ENCODE results near the gene ALMS1.
"Not testable (repeated sequence)": the region's sequence is repeated elsewhere in the genome, so short reads cannot be mapped to it uniquely, and the experiment has no call there.

The ALMS1 gene

DNA sequence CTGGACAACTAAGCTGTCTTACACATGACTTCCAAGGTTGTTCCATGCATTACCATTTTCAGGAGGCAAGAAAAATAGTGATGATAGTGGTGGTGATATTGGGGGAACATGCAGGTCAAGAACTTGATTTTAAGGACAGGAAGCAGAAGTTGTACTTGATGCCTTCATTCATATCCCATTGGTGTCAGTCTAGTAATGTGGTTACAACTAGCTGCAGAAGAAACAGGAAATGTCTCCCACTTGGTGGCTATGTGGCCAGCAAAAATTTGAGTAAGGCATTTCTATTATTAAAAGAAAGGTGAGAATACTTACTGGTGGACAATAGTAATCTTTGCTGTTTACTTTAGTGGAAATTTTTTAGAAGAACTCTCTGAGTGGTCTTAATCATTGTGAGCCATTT, 103.4 kb downstream of the ALMS1 start:
- H3K4me3 ChIP-seq (ENCODE audit: low read length in 2 of 2), result no peak overlapping the region
- H3K4ac ChIP-seq (ENCODE audit: low read length), result no peak overlapping the region
- H3K14ac ChIP-seq (ENCODE audit: low read length), result no peak overlapping the region
- H3K9ac ChIP-seq (ENCODE audit: low read depth, low read length, poor library complexity), result no peak overlapping the region
- H3K4me1 ChIP-seq (ENCODE audit: control insufficient read depth in 2 of 2, insufficient read depth in 1 of 2, low read depth in 1 of 2, low read length in 2 of 2), result peaks cover 0 to 6% of the 10 kb centered on the region in 2 donors
- H3K4me2 ChIP-seq (ENCODE audit: insufficient read depth, low read length, poor library complexity, severe bottlenecking), result no peak overlapping the region
- H3K23ac ChIP-seq (ENCODE audit: low read depth, low read length, poor library complexity), result no peak overlapping the region
- H2BK120ac ChIP-seq (ENCODE audit: low read depth, low read length), result no peak overlapping the region
- no peak for DNase-seq (ENCODE audit: low spot score)
- no peak overlapping the region for H2AFZ ChIP-seq (ENCODE audit: low read length)
- H4K91ac ChIP-seq (ENCODE audit: low read depth, low read length, poor library complexity), result no peak overlapping the region
- H3K9me3 ChIP-seq (replicated peaks in 1 of 2; ENCODE audit: control insufficient read depth in 2 of 2, insufficient read depth in 1 of 2, low read depth in 1 of 2, low read length in 2 of 2), result peaks cover 5% of the 10 kb centered on the region in 2 donors
- no peaks in the 10 kb centered on the region for H3K27me3 ChIP-seq (ENCODE audit: control insufficient read depth in 3 of 3, insufficient read depth in 3 of 3, low read depth in 1 of 3, low read length in 3 of 3)
- H3K79me1 ChIP-seq (ENCODE audit: low read depth, low read length), result peaks cover 4% of the 10 kb centered on the region
- no peak overlapping the region for H4K8ac ChIP-seq (ENCODE audit: low read depth, low read length)
- H3K36me3 ChIP-seq (replicated peaks in 1 of 2; ENCODE audit: control insufficient read depth in 2 of 2, insufficient read depth in 2 of 2, low read length in 2 of 2), result peaks cover 19 to 61% of the 10 kb centered on the region in 2 donors
- no peak overlapping the region for H2BK5ac ChIP-seq (ENCODE audit: low read length)
- no peak overlapping the region for H2AK5ac ChIP-seq (ENCODE audit: low read depth, low read length)
- H2BK12ac ChIP-seq (ENCODE audit: low read length), result no peak overlapping the region
- H3K27ac ChIP-seq (replicated peaks; ENCODE audit: low read length), result no peak overlapping the region
- no peak overlapping the region for H2BK15ac ChIP-seq (ENCODE audit: low read length)
- no peak overlapping the region for H3K18ac ChIP-seq (ENCODE audit: low read length)

- H3K4me3 ChIP-seq (ENCODE audit: low read length in 2 of 2), result no peak overlapping the region
Measured at GRCh38 chr2:73494031-73494430, 108.4 kb downstream of the ALMS1 start.

DNA sequence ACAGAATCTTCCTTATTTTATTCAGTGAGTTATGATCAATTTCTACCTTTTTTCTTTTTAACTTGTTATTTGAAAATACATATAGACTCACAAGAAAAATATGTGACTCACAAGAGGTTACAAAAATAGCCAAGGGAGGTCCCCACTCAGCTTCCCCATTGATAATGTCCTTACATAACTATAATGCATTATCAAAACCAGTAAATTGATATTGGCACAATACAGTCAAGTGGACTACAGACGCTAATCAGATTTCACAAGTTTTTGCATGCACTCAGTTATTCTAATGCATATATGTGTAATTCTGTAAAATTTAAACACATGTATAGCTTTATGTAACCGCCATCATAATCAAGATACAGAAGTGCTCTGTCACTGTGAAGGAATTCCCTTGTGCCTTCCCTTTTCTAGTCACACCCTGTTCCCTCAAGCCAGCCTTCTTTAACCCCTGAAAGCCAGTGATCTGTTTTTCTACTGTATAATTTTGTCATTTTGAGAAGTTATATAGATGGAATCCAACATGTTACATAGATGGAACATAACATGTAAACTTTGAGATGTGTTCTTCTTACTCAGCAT, 118.4 kb downstream of the ALMS1 start:
- no peak overlapping the region for H2BK12ac ChIP-seq (ENCODE audit: low read length)
- no peak overlapping the region for H3K27ac ChIP-seq (replicated peaks; ENCODE audit: low read length)
- H4K91ac ChIP-seq (ENCODE audit: low read depth, low read length, poor library complexity), result no peak overlapping the region
- H3K79me1 ChIP-seq (ENCODE audit: low read depth, low read length), result no peaks in the 10 kb centered on the region
- no peak overlapping the region for H3K23ac ChIP-seq (ENCODE audit: low read depth, low read length, poor library complexity)
- H3K4ac ChIP-seq (ENCODE audit: low read length), result no peak overlapping the region
- H3K14ac ChIP-seq (ENCODE audit: low read length), result no peak overlapping the region
- H3K36me3 ChIP-seq (replicated peaks in 1 of 2; ENCODE audit: control insufficient read depth in 2 of 2, insufficient read depth in 2 of 2, low read length in 2 of 2), result no peaks in the 10 kb centered on the region
- no peak overlapping the region for H3K4me2 ChIP-seq (ENCODE audit: insufficient read depth, low read length, poor library complexity, severe bottlenecking)
- H3K9me3 ChIP-seq (replicated peaks in 1 of 2; ENCODE audit: control insufficient read depth in 2 of 2, insufficient read depth in 1 of 2, low read depth in 1 of 2, low read length in 2 of 2), result no peaks in the 10 kb centered on the region
- no peak overlapping the region for H2AFZ ChIP-seq (ENCODE audit: low read length)
- H3K18ac ChIP-seq (ENCODE audit: low read length), result no peak overlapping the region
- no peak overlapping the region for H2BK5ac ChIP-seq (ENCODE audit: low read length)
- no peak overlapping the region for H2BK15ac ChIP-seq (ENCODE audit: low read length)
- H3K4me1 ChIP-seq (ENCODE audit: control insufficient read depth in 2 of 2, insufficient read depth in 1 of 2, low read depth in 1 of 2, low read length in 2 of 2), result peaks cover 0 to 2% of the 10 kb centered on the region in 2 donors
- no CpG with 5 or more reads among the region's 2 CpGs for WGBS, 2 donors (ENCODE audit: extremely low coverage in 2 of 2, insufficient read length in 2 of 2, insufficient replicate concordance in 1 of 2)
- H4K8ac ChIP-seq (ENCODE audit: low read depth, low read length), result no peak overlapping the region
- H2AK5ac ChIP-seq (ENCODE audit: low read depth, low read length), result no peak overlapping the region
- H3K9ac ChIP-seq (ENCODE audit: low read depth, low read length, poor library complexity), result no peak overlapping the region
- H2BK120ac ChIP-seq (ENCODE audit: low read depth, low read length), result no peak overlapping the region
- H3K27me3 ChIP-seq (ENCODE audit: control insufficient read depth in 3 of 3, insufficient read depth in 3 of 3, low read depth in 1 of 3, low read length in 3 of 3), result no peaks in the 10 kb centered on the region
- no peak for DNase-seq (ENCODE audit: low spot score)
- H3K4me3 ChIP-seq (ENCODE audit: low read length in 2 of 2), result no peak overlapping the region

More at GRCh38 chr2:73494031-73494430, 108.4 kb downstream of the ALMS1 start:
- no peak overlapping the region for H4K8ac ChIP-seq (ENCODE audit: low read depth, low read length)
- H3K14ac ChIP-seq (ENCODE audit: low read length), result no peak overlapping the region
- no peak overlapping the region for H3K9ac ChIP-seq (ENCODE audit: low read depth, low read length, poor library complexity)
- no peak overlapping the region for H2BK120ac ChIP-seq (ENCODE audit: low read depth, low read length)
- no peak overlapping the region for H2AFZ ChIP-seq (ENCODE audit: low read length)
- no peak overlapping the region for H3K18ac ChIP-seq (ENCODE audit: low read length)
- no peak overlapping the region for H2BK12ac ChIP-seq (ENCODE audit: low read length)
- no CpG with 5 or more reads among the region's 2 CpGs for WGBS, 2 donors (ENCODE audit: extremely low coverage in 2 of 2, insufficient read length in 2 of 2, insufficient replicate concordance in 1 of 2)
- H3K27ac ChIP-seq (replicated peaks; ENCODE audit: low read length), result no peak overlapping the region
- no peaks in the 10 kb centered on the region for H3K9me3 ChIP-seq (replicated peaks in 1 of 2; ENCODE audit: control insufficient read depth in 2 of 2, insufficient read depth in 1 of 2, low read depth in 1 of 2, low read length in 2 of 2)
- H3K4ac ChIP-seq (ENCODE audit: low read length), result no peak overlapping the region
- H3K4me2 ChIP-seq (ENCODE audit: insufficient read depth, low read length, poor library complexity, severe bottlenecking), result no peak overlapping the region
- H3K79me1 ChIP-seq (ENCODE audit: low read depth, low read length), result no peaks in the 10 kb centered on the region
- no peak overlapping the region for H2BK15ac ChIP-seq (ENCODE audit: low read length)
- no peak for DNase-seq (ENCODE audit: low spot score)
- no peaks in the 10 kb centered on the region for H3K27me3 ChIP-seq (ENCODE audit: control insufficient read depth in 3 of 3, insufficient read depth in 3 of 3, low read depth in 1 of 3, low read length in 3 of 3)
- H3K4me1 ChIP-seq (ENCODE audit: control insufficient read depth in 2 of 2, insufficient read depth in 1 of 2, low read depth in 1 of 2, low read length in 2 of 2), result no peaks in the 10 kb centered on the region
- H4K91ac ChIP-seq (ENCODE audit: low read depth, low read length, poor library complexity), result no peak overlapping the region
- H3K23ac ChIP-seq (ENCODE audit: low read depth, low read length, poor library complexity), result no peak overlapping the region
- no peak overlapping the region for H2AK5ac ChIP-seq (ENCODE audit: low read depth, low read length)
- peaks cover 6 to 51% of the 10 kb centered on the region in 2 donors for H3K36me3 ChIP-seq (replicated peaks in 1 of 2; ENCODE audit: control insufficient read depth in 2 of 2, insufficient read depth in 2 of 2, low read length in 2 of 2)
- no peak overlapping the region for H2BK5ac ChIP-seq (ENCODE audit: low read length)

GRCh38 chr2:73504850-73505249, 119.2 kb downstream of the ALMS1 start:
- not testable (repeated sequence) for H3K4me1 ChIP-seq (ENCODE audit: control insufficient read depth in 2 of 2, insufficient read depth in 1 of 2, low read depth in 1 of 2, low read length in 2 of 2); H2AK5ac ChIP-seq (ENCODE audit: low read depth, low read length); H3K36me3 ChIP-seq (replicated peaks in 1 of 2; ENCODE audit: control insufficient read depth in 2 of 2, insufficient read depth in 2 of 2, low read length in 2 of 2); H4K8ac ChIP-seq (ENCODE audit: low read depth, low read length); H3K14ac ChIP-seq (ENCODE audit: low read length); H3K4ac ChIP-seq (ENCODE audit: low read length); DNase-seq (ENCODE audit: low spot score); H2BK15ac ChIP-seq (ENCODE audit: low read length); H3K27me3 ChIP-seq (ENCODE audit: control insufficient read depth in 3 of 3, insufficient read depth in 3 of 3, low read depth in 1 of 3, low read length in 3 of 3); H3K27ac ChIP-seq (replicated peaks; ENCODE audit: low read length); H2BK120ac ChIP-seq (ENCODE audit: low read depth, low read length); H3K79me1 ChIP-seq (ENCODE audit: low read depth, low read length); H2BK12ac ChIP-seq (ENCODE audit: low read length); H4K91ac ChIP-seq (ENCODE audit: low read depth, low read length, poor library complexity); H2BK5ac ChIP-seq (ENCODE audit: low read length); H3K4me2 ChIP-seq (ENCODE audit: insufficient read depth, low read length, poor library complexity, severe bottlenecking); H3K9ac ChIP-seq (ENCODE audit: low read depth, low read length, poor library complexity); H3K4me3 ChIP-seq (ENCODE audit: low read length in 2 of 2); H2AFZ ChIP-seq (ENCODE audit: low read length); H3K18ac ChIP-seq (ENCODE audit: low read length); H3K9me3 ChIP-seq (replicated peaks in 1 of 2; ENCODE audit: control insufficient read depth in 2 of 2, insufficient read depth in 1 of 2, low read depth in 1 of 2, low read length in 2 of 2); H3K23ac ChIP-seq (ENCODE audit: low read depth, low read length, poor library complexity)
- WGBS, 2 donors (ENCODE audit: extremely low coverage in 2 of 2, insufficient read length in 2 of 2, insufficient replicate concordance in 1 of 2), result no CpG with 5 or more reads among the region's 2 CpGs

Data from neuronal stem cell (in vitro differentiated cells).